Measurements from ENCODE around the gene TMC6. TPM values are rescaled to one million over a fixed set of nuclear protein-coding genes. Genes with fewer than 3 reads are reported as not detected.
"Not testable (repeated sequence)": the region's sequence is repeated elsewhere in the genome, so short reads cannot be mapped to it uniquely, and the experiment has no call there.

Gene TMC6
- total RNA-seq, 1 experiment from 2014 or later: 238 TPM

- DNase-seq (ENCODE audit: low spot score): no peak
Observed at GRCh38 chr17:78111016-78111726, 17.4 kb downstream of the TMC6 start.

- no peak for DNase-seq (ENCODE audit: low spot score)
Observed at GRCh38 chr17:78110363-78111015, 18.1 kb downstream of the TMC6 start.

DNA sequence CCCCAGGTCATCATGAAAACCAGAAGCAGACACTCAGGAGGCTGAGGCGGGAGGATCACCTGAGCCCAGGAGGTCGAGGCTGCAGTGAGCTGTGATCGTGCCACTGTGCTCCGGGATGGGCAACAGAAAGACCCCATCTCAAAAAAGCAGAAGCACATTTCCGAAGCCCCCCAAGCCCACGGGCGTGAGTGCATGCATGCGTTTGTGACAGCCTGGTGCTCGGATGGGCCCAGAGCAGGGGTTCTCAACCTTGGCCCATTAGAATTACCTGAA, 19.1 kb downstream of the TMC6 start:
- no peak for DNase-seq (ENCODE audit: low spot score)

- no peak for DNase-seq (ENCODE audit: low spot score)
Observed at GRCh38 chr17:78108726-78109488, 19.6 kb downstream of the TMC6 start.

DNA sequence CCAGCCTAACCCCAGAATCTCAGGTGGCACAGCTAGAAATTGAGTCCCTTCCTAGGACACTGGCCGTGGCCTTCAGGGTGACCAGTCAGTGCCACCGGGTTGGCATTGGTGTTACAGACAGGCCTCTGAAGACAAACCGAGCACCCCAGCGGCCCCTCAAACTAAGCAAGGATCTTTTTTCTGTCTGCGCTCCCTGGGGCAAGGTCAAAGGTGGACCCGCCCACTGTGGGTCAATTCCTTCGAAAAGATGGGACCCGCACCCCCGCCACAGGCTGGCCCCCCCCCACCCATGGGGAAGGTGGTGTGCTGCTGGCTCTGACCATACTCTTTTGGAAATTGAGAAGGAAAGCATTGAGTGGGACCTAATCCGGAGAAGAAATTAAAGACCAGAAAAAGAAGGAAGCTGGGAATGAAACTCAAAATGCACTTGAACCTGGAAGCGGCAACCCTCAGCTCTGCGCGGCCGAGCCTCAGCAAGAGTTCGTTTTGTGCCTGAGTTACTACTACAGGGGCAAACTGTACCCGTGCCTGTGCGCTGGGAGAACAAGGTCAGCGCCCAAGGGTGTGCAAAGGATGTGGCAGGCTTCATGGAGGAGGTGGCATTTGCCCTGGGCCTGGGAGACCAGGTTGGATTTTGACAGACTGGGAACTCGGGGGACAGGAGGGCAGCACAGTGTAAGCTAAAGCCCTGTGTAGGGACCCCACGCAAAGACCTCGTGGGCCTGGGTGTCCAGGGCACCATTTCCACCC, 20.4 kb downstream of the TMC6 start:
- DNase-seq (ENCODE audit: low spot score): no peak

GRCh38 chr17:78107457-78107856, 21.1 kb downstream of the TMC6 start:
- DNase-seq (ENCODE audit: low spot score): no peak

GRCh38 chr17:78106211-78106610, 22.3 kb downstream of the TMC6 start:
- no peak for DNase-seq (ENCODE audit: low spot score)

- DNase-seq (ENCODE audit: low spot score): no peak
Observed at GRCh38 chr17:78105551-78105950, 23.0 kb downstream of the TMC6 start.

- no peak for DNase-seq (ENCODE audit: low spot score)
Observed at GRCh38 chr17:78105101-78105500, 23.5 kb downstream of the TMC6 start.

GRCh38 chr17:78104540-78104941, 24.0 kb downstream of the TMC6 start:
- DNase-seq (ENCODE audit: low spot score): no peak

- DNase-seq (ENCODE audit: low spot score): no peak
Observed at GRCh38 chr17:78103311-78103710, 25.2 kb downstream of the TMC6 start.

GRCh38 chr17:78101542-78101941, 27.0 kb downstream of the TMC6 start:
- DNase-seq (ENCODE audit: low spot score): no peak

DNA sequence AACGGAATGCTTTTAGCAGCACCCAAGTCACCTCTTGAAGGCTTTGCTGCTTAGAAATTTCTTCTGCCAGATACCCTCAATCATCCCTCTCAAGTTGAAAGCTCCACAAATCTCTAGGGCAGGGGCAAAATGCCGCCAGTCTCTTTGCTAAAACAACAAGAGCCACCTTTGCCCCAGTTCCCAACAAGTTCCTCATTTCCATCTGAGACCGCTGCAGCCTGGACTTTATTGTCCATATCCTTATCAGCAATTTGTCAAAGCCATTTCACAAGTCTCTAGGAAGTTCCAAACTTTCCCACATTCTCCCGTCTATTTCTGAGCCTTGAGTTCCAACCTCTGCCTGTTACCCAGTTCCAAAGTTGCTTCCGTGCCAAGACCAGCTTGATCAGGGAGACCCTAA, 27.4 kb downstream of the TMC6 start:
- no peak for DNase-seq (ENCODE audit: low spot score)

DNA sequence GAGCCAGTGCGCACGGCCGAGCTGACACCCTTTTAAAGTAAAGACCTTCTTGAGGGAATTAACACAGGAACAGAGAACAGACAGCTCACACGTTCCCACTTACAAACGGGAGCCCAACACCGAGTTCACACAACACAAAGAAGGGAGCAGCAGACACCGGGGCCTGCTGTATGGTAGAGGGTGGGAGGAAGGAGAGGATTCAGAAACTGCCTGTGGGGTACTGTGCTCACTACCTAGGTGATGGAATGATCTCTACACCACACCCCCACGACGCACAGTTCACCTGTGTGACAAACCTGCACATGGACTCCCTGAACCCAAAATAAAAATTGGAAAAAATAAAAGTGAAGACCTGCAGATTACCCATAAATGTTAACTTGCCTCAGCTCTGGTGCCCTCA, 32.5 kb downstream of the TMC6 start:
- DNase-seq (ENCODE audit: low spot score): no peak

DNA sequence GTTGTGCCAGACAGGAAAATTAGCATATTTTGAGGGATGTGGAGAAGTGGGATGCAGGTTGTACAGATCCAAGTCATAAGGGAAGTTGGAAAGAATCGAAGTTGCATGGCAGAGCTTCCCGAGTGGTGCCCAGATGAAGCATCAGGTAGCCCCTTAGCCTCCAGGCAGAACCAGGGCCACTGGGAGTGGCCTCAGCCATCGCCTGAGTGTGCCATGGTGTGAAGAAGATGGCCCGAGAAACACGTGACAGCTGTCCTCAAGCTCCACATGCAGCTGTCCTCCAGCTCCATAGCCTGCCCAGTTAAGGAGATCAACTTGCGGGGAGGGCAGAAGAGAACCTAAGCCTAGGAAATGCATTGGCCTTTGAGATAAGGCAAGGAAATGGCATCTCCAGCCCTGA, 33.5 kb downstream of the TMC6 start:
- no peak for DNase-seq (ENCODE audit: low spot score)

DNA sequence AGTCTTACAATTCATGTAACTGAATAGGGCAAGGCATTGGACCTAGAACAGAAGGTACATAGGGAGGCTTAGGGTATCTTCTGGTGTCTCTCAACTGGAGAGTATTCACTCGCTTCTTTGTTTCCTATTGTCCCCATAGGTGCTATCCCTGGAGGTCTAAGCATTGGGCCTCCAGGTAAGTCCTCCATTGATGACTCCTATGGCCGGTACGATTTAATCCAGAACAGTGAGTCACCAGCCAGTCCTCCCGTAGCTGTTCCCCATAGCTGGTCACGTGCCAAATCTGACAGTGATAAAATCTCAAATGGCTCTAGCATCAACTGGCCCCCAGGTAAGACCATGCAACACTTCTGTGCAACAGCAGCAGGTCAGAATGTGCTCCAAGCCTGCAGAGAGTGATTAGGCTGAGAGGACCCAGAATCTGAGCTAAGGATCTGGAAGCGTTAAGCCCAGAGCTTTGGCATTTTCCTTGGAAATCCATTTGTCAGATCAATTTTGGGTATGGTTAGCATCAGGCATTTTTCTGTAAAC, 35.7 kb downstream of the TMC6 start:
- DNase-seq (ENCODE audit: low spot score): no peak

DNA sequence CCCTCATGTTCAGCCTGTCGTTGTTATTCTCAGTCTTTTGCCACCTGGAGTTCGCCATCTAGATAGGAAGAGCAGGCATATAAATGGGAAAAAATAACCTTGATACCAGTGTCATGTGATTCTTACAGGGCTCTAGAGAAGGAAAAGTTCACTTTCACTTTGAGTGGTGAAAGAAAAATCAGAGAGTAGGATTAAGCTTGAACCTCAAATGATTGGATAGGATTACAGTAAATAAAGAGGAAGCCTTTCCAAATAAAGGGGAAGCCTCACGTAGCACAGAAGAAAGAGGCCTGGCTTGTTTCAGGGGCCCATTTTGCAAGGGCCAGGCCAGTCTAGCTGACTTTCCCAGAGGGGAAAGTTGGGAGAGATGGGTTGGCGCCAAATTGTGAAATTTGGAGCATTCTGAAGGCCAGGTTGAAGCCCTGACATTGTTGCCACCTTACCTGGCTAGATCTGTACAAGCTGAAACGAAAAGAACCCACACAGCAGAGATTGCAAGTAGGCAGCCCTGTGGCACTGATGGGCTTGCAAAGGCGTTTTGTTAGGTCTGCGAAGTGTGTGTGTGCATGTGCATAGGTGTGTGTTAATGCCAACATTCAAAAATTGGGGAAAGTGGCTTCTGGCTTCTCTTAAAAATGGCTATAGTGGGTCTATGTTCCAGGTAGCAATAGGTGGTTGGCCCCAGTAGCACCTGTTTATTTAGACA, 38.8 kb downstream of the TMC6 start:
- no peak for DNase-seq (ENCODE audit: low spot score)

GRCh38 chr17:78088529-78088928, 40.0 kb downstream of the TMC6 start:
- no peak for DNase-seq (ENCODE audit: low spot score)

DNA sequence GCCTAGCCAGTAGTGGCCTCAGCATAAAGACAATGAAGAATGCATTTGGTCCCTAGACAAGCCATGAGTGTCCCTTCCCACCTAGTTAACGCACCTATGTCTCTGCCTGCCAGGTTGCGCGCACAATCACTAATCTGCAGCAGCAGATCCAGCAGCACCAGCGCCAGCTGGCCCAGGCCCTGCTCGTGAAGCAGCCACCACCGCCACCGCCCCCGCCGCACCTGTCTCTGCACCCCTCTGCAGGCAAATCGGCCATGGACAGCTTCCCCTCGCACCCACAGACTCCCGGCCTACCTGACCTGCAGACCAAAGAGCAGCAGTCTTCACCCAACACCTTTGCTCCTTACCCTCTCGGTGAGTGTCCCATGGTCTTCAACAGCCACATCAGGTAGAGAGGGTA, 41.8 kb downstream of the TMC6 start:
- no peak for DNase-seq (ENCODE audit: low spot score)

GRCh38 chr17:78082988-78083387, 45.6 kb downstream of the TMC6 start:
- DNase-seq (ENCODE audit: low spot score): no peak

DNA sequence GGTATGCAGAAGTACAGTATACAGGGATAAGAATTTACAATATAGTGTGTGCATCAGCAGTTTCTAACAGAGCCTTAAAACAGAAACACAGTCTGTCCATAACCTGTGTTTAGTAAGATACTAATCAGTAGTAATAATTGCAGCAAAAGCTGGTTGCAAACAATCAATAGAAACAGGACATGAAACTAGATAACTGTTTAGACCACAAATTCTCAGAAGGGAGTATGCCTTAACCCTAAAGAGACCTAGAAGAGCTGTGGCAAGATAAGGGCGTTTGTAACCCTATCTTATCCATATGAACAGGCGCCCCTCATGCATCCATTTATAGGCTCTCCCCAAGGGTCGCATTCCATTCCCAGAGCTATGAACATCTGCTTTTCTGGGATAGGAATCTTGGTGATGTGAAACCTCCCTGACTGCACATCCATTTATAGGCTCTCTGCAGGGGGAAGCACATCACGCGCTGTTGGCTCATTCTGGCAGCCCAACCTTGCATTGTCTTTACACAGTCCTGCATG, 46.1 kb downstream of the TMC6 start:
- not testable (repeated sequence) for DNase-seq (ENCODE audit: low spot score)
